ENCODE results near the gene SYNDIG1. TPM values are rescaled to one million over a fixed set of nuclear protein-coding genes. Genes with fewer than 3 reads are reported as not detected.

Gene SYNDIG1
- total RNA-seq, 1 experiment from 2014 or later = not detected

- peak in 1 of 2 experiments; percentile 17 for DNase-seq
- H3K36me3 Mint-ChIP-seq (ENCODE audit: insufficient read depth, unreplicated experiment) = no peaks in the 10 kb centered on the region
- no TSS peak for BruUV-seq (replicated peaks)
- H3K4me3 Mint-ChIP-seq (ENCODE audit: unreplicated experiment) = no peak overlapping the region
- Histone ChIP-seq H3K4me1 (no peaks in the 10 kb centered on the region), H3K4me3 (ENCODE audit: low read depth, low read length) (no peak overlapping the region), H3K27me3 (replicated peaks; ENCODE audit: control insufficient read depth, insufficient read depth, low read length) (no peaks in the 10 kb centered on the region), H3K36me3 (ENCODE audit: control insufficient read depth, insufficient read depth, low read length) (no peaks in the 10 kb centered on the region), H3K9me3 (no peaks in the 10 kb centered on the region)
- CTCF ChIA-PET = no interaction called here
- intact Hi-C loops (cut with micrococcal nuclease; ENCODE audit: unreplicated experiment) = no loop called here
- H3K9me3 Mint-ChIP-seq (ENCODE audit: unreplicated experiment) = no peaks in the 10 kb centered on the region
- TF ChIP-seq CTCF (IDR thresholded peaks at IDR 0.05; ENCODE audit: insufficient read depth in 1 of 2, low read depth in 1 of 2, low read length in 1 of 2, severe bottlenecking in 1 of 2, unreplicated experiment in 1 of 2) = no peak
- no peaks in the 10 kb centered on the region for H3K4me1 Mint-ChIP-seq (ENCODE audit: low read depth, unreplicated experiment)
- peaks cover 9% of the 10 kb centered on the region for H3K27me3 Mint-ChIP-seq (ENCODE audit: insufficient read depth, unreplicated experiment)
- POLR2A ChIA-PET = no interaction called here
- H3K27ac Mint-ChIP-seq (ENCODE audit: unreplicated experiment) = no peak overlapping the region
Measured at GRCh38 chr20:24672181-24672880, 202.9 kb downstream of the SYNDIG1 start.

GRCh38 chr20:24672886-24673677 is 203.7 kb downstream of the SYNDIG1 start:
- no peaks in the 10 kb centered on the region for H3K36me3 Mint-ChIP-seq (ENCODE audit: insufficient read depth, unreplicated experiment)
- H3K27me3 ChIP-seq (replicated peaks; ENCODE audit: control insufficient read depth, insufficient read depth, low read length) = no peaks in the 10 kb centered on the region
- no peak overlapping the region for H3K4me3 ChIP-seq (ENCODE audit: low read depth, low read length)
- BruUV-seq (replicated peaks) = no TSS peak
- CTCF ChIA-PET = no interaction called here
- peaks cover 9% of the 10 kb centered on the region for H3K27me3 Mint-ChIP-seq (ENCODE audit: insufficient read depth, unreplicated experiment)
- H3K36me3 ChIP-seq (ENCODE audit: control insufficient read depth, insufficient read depth, low read length) = no peaks in the 10 kb centered on the region
- POLR2A ChIA-PET = no interaction called here
- no peaks in the 10 kb centered on the region for H3K9me3 ChIP-seq
- no peak for TF ChIP-seq CTCF (IDR thresholded peaks at IDR 0.05; ENCODE audit: insufficient read depth in 1 of 2, low read depth in 1 of 2, low read length in 1 of 2, severe bottlenecking in 1 of 2, unreplicated experiment in 1 of 2)
- intact Hi-C loops (cut with micrococcal nuclease; ENCODE audit: unreplicated experiment) = no loop called here
- no peaks in the 10 kb centered on the region for H3K9me3 Mint-ChIP-seq (ENCODE audit: unreplicated experiment)
- no peak overlapping the region for H3K4me3 Mint-ChIP-seq (ENCODE audit: unreplicated experiment)
- H3K27ac Mint-ChIP-seq (ENCODE audit: unreplicated experiment) = no peak overlapping the region
- DNase-seq = peak in 1 of 2 experiments; percentile 17
- peaks cover 2% of the 10 kb centered on the region for H3K4me1 Mint-ChIP-seq (ENCODE audit: low read depth, unreplicated experiment)
- H3K4me1 ChIP-seq = no peaks in the 10 kb centered on the region

- no peaks in the 10 kb centered on the region for H3K27me3 ChIP-seq (replicated peaks; ENCODE audit: control insufficient read depth, insufficient read depth, low read length)
- ChIA-PET CTCF (no interaction called here), POLR2A (no interaction called here)
- Mint-ChIP-seq H3K36me3 (ENCODE audit: insufficient read depth, unreplicated experiment) (no peaks in the 10 kb centered on the region), H3K4me3 (ENCODE audit: unreplicated experiment) (no peak overlapping the region), H3K27ac (ENCODE audit: unreplicated experiment) (no peak overlapping the region), H3K9me3 (ENCODE audit: unreplicated experiment) (no peaks in the 10 kb centered on the region), H3K4me1 (ENCODE audit: low read depth, unreplicated experiment) (peaks cover 7% of the 10 kb centered on the region), H3K27me3 (ENCODE audit: insufficient read depth, unreplicated experiment) (peaks cover 8% of the 10 kb centered on the region)
- no peak for TF ChIP-seq CTCF (IDR thresholded peaks at IDR 0.05; ENCODE audit: insufficient read depth in 1 of 2, low read depth in 1 of 2, low read length in 1 of 2, severe bottlenecking in 1 of 2, unreplicated experiment in 1 of 2)
- BruUV-seq (replicated peaks) = no TSS peak
- no peaks in the 10 kb centered on the region for H3K9me3 ChIP-seq
- H3K36me3 ChIP-seq (ENCODE audit: control insufficient read depth, insufficient read depth, low read length) = no peaks in the 10 kb centered on the region
- peak in 1 of 2 experiments; percentile 21 for DNase-seq
- intact Hi-C loops (cut with micrococcal nuclease; ENCODE audit: unreplicated experiment) = no loop called here
- H3K4me3 ChIP-seq (ENCODE audit: low read depth, low read length) = no peak overlapping the region
- H3K4me1 ChIP-seq = no peaks in the 10 kb centered on the region
Measured at GRCh38 chr20:24673678-24674570, 204.5 kb downstream of the SYNDIG1 start.
